Fibroblast of lung (primary cell): ENCODE data around the gene KLHL5. TPM values are rescaled to one million over a fixed set of nuclear protein-coding genes. Genes with fewer than 3 reads are reported as not detected.

Experiments used
- DNase-seq, 2 donors: peaks; one replicate each; pipeline versions ENCODE4 v3.0.0 to v3.0.0-alpha.2; 2010; ENCODE audit warnings: low read depth in 2 of 2
- H2AFZ ChIP-seq: 2 replicates; pipeline ENCODE4 v1.5.1; 2012; ENCODE audit warnings: low read length, control low read depth, inconsistent platforms
- H3K27ac ChIP-seq: 2 replicates; pipeline ENCODE4 v1.5.1; 2011; ENCODE audit warnings: low read length, control low read depth; ENCODE audit not compliant: insufficient read depth
- H3K27me3 ChIP-seq: 2 replicates; pipeline ENCODE4 v1.5.1; 2011; ENCODE audit warnings: mild to moderate bottlenecking, low read length; ENCODE audit not compliant: control insufficient read depth, insufficient read depth
- H3K36me3 ChIP-seq: 2 replicates; pipeline ENCODE4 v1.5.1; 2011; ENCODE audit warnings: low read length; ENCODE audit not compliant: control insufficient read depth, insufficient read depth
- H3K4me1 ChIP-seq: 2 replicates; pipeline ENCODE4 v1.5.1; 2011; ENCODE audit warnings: low read length; ENCODE audit not compliant: control insufficient read depth, insufficient read depth; ENCODE audit errors: extremely low read depth
- H3K4me2 ChIP-seq: 2 replicates; pipeline ENCODE4 v1.5.1; 2011; ENCODE audit warnings: low read length, control low read depth; ENCODE audit not compliant: insufficient read depth; ENCODE audit errors: extremely low read depth
- H3K4me3 ChIP-seq, 4 experiments: fragments of 200-600 bp in 1 of 4; sonication (generic) in 1 of 4; replicated peaks in 1 of 4; 2 replicates each; pipeline ENCODE4 v1.5.1; 2011 to 2016; ENCODE audit warnings: low read length in 4 of 4, low read depth in 3 of 4, mild to moderate bottlenecking in 3 of 4, control low read depth in 2 of 4, inconsistent platforms in 1 of 4, mixed read lengths in 1 of 4; ENCODE audit not compliant: insufficient read depth in 1 of 4; ENCODE audit errors: control extremely low read depth in 1 of 4
- H3K79me2 ChIP-seq: 2 replicates; pipeline ENCODE4 v1.5.1; 2012; ENCODE audit warnings: mild to moderate bottlenecking, low read length, inconsistent platforms; ENCODE audit not compliant: control insufficient read depth, insufficient read depth
- H3K9ac ChIP-seq: 2 replicates; pipeline ENCODE4 v1.5.1; 2011; ENCODE audit warnings: mild to moderate bottlenecking, low read length, control low read depth; ENCODE audit not compliant: insufficient read depth
- H3K9me3 ChIP-seq: 2 replicates; pipeline ENCODE4 v1.5.1; 2012; ENCODE audit warnings: low read depth, low read length; ENCODE audit not compliant: control insufficient read depth, insufficient read depth
- H4K20me1 ChIP-seq: 2 replicates; pipeline ENCODE4 v1.5.1; 2011; ENCODE audit warnings: low read length; ENCODE audit not compliant: control insufficient read depth, insufficient read depth; ENCODE audit errors: extremely low read depth
- EZH2 ChIP-seq: IDR thresholded peaks from 2 replicates; pipeline ENCODE4 v1.5.1; 2012; ENCODE audit warnings: low read length, control low read depth, mild to moderate bottlenecking; ENCODE audit errors: missing control alignments
- polyA plus RNA-seq, 2 donors: library from polyadenylated mRNA; depleted of rRNA in 1 of 2; stranded (reverse) in 1 of 2; unstranded in 1 of 2; fragments of >200 nt; gene quantifications; 2 replicates each; pipeline ENCODE4 v1.2.1, GENCODE V29; 2011 to 2012; ENCODE audit warnings: missing spikeins in 1 of 2
- total RNA-seq: library from RNA; depleted of rRNA; stranded (reverse); fragments of >200 nt; gene quantifications from 2 replicates; pipeline ENCODE4 v1.2.1, GENCODE V29; 2014
- TF ChIP-seq, protein P1 (sequence below), 2 donors: IDR thresholded peaks in 1 of 2; conservative IDR thresholded peaks in 1 of 2; 1 replicate in 1 of 2; 2 replicates in 1 of 2; pipeline ENCODE4 v1.5.1; 2011 to 2012; ENCODE audit warnings: low read length in 2 of 2, control low read depth in 1 of 2, inconsistent platforms in 1 of 2, low read depth in 1 of 2, mild to moderate bottlenecking in 1 of 2

The KLHL5 gene
- total and polyA plus RNA-seq, 2 donors (not counting 1 experiment from before 2014, with no cell fraction given): 88.3 to 120 TPM

DNA sequence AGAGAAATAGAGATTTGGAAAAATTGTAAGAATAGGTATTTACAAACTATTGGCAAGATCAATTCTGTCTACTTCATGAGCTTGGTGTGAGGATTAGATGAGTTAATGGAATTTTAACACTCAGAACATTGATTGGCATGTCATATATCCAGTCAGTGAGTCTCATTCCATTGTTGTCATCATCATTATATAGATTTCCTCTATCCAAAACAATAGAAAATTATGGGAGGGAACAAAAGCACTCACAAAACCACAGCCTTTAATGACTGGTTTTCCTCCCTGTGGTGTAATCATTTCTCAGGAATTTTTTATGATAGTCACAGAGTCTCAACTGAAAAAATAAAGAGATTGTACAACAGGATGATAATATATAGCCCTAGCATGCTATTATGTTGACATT lies 21.1 kb downstream of the KLHL5 start:
- Histone ChIP-seq H3K4me2 (no peak overlapping the region), H3K9ac (no peak overlapping the region), H3K36me3 (no peaks in the 10 kb centered on the region), H3K27ac (no peak overlapping the region), H3K4me3 (no peak overlapping the region), H3K4me1 (no peaks in the 10 kb centered on the region), H3K79me2 (no peaks in the 10 kb centered on the region), H2AFZ (no peak overlapping the region), H3K27me3 (no peaks in the 10 kb centered on the region), H3K9me3 (no peaks in the 10 kb centered on the region), H4K20me1 (no peaks in the 10 kb centered on the region)
- TF ChIP-seq EZH2: no peak
- TF ChIP-seq, protein P1, sequence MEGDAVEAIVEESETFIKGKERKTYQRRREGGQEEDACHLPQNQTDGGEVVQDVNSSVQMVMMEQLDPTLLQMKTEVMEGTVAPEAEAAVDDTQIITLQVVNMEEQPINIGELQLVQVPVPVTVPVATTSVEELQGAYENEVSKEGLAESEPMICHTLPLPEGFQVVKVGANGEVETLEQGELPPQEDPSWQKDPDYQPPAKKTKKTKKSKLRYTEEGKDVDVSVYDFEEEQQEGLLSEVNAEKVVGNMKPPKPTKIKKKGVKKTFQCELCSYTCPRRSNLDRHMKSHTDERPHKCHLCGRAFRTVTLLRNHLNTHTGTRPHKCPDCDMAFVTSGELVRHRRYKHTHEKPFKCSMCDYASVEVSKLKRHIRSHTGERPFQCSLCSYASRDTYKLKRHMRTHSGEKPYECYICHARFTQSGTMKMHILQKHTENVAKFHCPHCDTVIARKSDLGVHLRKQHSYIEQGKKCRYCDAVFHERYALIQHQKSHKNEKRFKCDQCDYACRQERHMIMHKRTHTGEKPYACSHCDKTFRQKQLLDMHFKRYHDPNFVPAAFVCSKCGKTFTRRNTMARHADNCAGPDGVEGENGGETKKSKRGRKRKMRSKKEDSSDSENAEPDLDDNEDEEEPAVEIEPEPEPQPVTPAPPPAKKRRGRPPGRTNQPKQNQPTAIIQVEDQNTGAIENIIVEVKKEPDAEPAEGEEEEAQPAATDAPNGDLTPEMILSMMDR (conservative IDR thresholded peaks at IDR 0.05 in 1 of 2, IDR thresholded peaks at IDR 0.05 in 1 of 2; ENCODE audit: low read depth in 1 of 2, low read length in 2 of 2): no peak
- DNase-seq: peak in 1 of 2 donors; percentile 74

DNA sequence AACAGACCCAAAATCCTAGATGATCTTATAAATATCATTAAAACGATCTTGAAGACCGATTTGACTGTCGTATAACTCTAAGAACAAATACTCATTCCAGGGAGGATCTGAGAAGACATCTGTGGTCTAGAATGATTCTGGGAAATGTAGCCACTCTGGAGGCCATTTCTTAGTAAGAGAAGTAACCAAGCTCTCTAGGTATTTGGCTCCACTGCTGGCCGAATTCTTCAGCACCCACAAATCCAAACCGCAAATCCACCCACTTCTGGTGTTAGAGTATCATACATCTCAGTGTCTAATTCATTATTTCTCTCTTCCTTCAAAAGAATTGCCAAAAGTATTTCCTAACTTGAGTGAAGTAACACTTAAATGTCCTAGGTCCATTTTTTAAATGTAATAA lies 23.9 kb downstream of the KLHL5 start:
- no peaks in the 10 kb centered on the region for H3K4me1 ChIP-seq
- no peak overlapping the region for H3K9ac ChIP-seq
- no peaks in the 10 kb centered on the region for H3K9me3 ChIP-seq
- TF ChIP-seq EZH2: no peak
- TF ChIP-seq, protein P1 (conservative IDR thresholded peaks at IDR 0.05 in 1 of 2, IDR thresholded peaks at IDR 0.05 in 1 of 2; ENCODE audit: low read depth in 1 of 2, low read length in 2 of 2): no peak
- no peak overlapping the region for H2AFZ ChIP-seq
- no peaks in the 10 kb centered on the region for H4K20me1 ChIP-seq
- no peak overlapping the region for H3K4me2 ChIP-seq
- H3K79me2 ChIP-seq: no peaks in the 10 kb centered on the region
- H3K4me3 ChIP-seq: no peak overlapping the region
- H3K36me3 ChIP-seq: no peaks in the 10 kb centered on the region
- H3K27me3 ChIP-seq: no peaks in the 10 kb centered on the region
- no peak overlapping the region for H3K27ac ChIP-seq
- DNase-seq: peak in 1 of 2 donors; percentile 97

DNA sequence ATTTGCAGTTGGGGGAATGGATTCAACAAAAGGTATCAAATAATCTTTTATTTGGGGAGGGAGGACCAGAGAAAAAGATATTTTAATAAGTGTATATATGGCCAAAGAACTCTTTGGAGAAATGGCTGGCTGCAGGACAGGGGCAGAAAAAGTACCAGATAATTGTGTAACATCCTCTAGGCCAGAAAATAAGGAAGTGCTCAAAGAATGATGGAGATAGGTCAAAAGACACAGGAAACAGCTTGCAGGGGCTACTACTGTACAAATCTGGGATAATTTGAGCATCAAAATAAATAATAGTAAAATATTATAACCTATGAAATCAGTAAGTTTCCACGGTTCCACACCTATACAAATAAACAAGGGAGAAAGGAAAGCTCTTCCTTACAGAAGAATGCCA lies 34.8 kb downstream of the KLHL5 start:
- no peak overlapping the region for H3K4me2 ChIP-seq
- H3K9me3 ChIP-seq: no peaks in the 10 kb centered on the region
- H3K79me2 ChIP-seq: no peaks in the 10 kb centered on the region
- DNase-seq: no peak
- no peaks in the 10 kb centered on the region for H3K36me3 ChIP-seq
- H3K4me1 ChIP-seq: no peaks in the 10 kb centered on the region
- no peak for TF ChIP-seq EZH2
- TF ChIP-seq, protein P1 (conservative IDR thresholded peaks at IDR 0.05 in 1 of 2, IDR thresholded peaks at IDR 0.05 in 1 of 2; ENCODE audit: low read depth in 1 of 2, low read length in 2 of 2): no peak
- H3K9ac ChIP-seq: no peak overlapping the region
- no peaks in the 10 kb centered on the region for H3K27me3 ChIP-seq
- no peak overlapping the region for H3K27ac ChIP-seq
- H4K20me1 ChIP-seq: no peaks in the 10 kb centered on the region
- no peak overlapping the region for H3K4me3 ChIP-seq
- no peak overlapping the region for H2AFZ ChIP-seq
